Neural cell (in vitro differentiated cells): ENCODE results near the gene SERPINH1. TPM values are rescaled to one million over a fixed set of nuclear protein-coding genes. Genes with fewer than 3 reads are reported as not detected.

Experiments used
- H2AFZ ChIP-seq: fragments of 200-600, 300-800 bp; sonication (generic), shearing (Covaris generic); 2 replicates; pipeline ENCODE4 v1.6.0; 2014; ENCODE audit warnings: low read depth, mild to moderate bottlenecking, antibody characterized with exemption, low read length, moderate library complexity
- H3F3A ChIP-seq: fragments of 200-600 bp; shearing (Covaris generic); 2 replicates; pipeline ENCODE4 v1.6.1; 2016; ENCODE audit warnings: mild to moderate bottlenecking, moderate library complexity, mixed read lengths, antibody characterized with exemption, low read length; ENCODE audit not compliant: insufficient read depth, poor library complexity, severe bottlenecking
- H3K27ac ChIP-seq: fragments of 200-600, 300-800 bp; sonication (generic), shearing (Covaris generic); 2 replicates; pipeline ENCODE4 v1.5.1; 2014; ENCODE audit warnings: mild to moderate bottlenecking, low read length, moderate library complexity
- H3K27me3 ChIP-seq: fragments of 300-800, 200-600 bp; sonication (generic), shearing (Covaris generic); 2 replicates; pipeline ENCODE4 v1.6.0; 2014; ENCODE audit warnings: mild to moderate bottlenecking, low read depth, low read length, moderate library complexity; ENCODE audit not compliant: insufficient read depth
- H3K36me3 ChIP-seq: fragments of 300-800, 200-600 bp; sonication (generic), shearing (Covaris generic); 2 replicates; pipeline ENCODE4 v1.5.1; 2014; ENCODE audit warnings: mild to moderate bottlenecking, antibody characterized with exemption, low read length, moderate library complexity; ENCODE audit not compliant: insufficient read depth
- H3K4me2 ChIP-seq: fragments of 300-800, 200-600 bp; sonication (generic), shearing (Covaris generic); 2 replicates; pipeline ENCODE4 v1.6.0; 2014; ENCODE audit warnings: mild to moderate bottlenecking, low read length
- H3K4me3 ChIP-seq: fragments of 300-800, 200-600 bp; sonication (generic), shearing (Covaris generic); 2 replicates; pipeline ENCODE4 v1.5.1; 2014; ENCODE audit warnings: mild to moderate bottlenecking, low read length, moderate library complexity
- H3K79me2 ChIP-seq: fragments of 200-600 bp; shearing (Covaris generic); replicated peaks from 2 replicates; pipeline ENCODE4 v1.6.0; 2014; ENCODE audit warnings: mild to moderate bottlenecking, low read length, moderate library complexity; ENCODE audit not compliant: insufficient read depth
- H3K9ac ChIP-seq: fragments of 300-800, 200-600 bp; sonication (generic), shearing (Covaris generic); 2 replicates; pipeline ENCODE4 v1.6.1; 2016; ENCODE audit warnings: mild to moderate bottlenecking, low read length, mixed read lengths
- H3K9me2 ChIP-seq: fragments of 200-600 bp; shearing (Covaris generic); 2 replicates; pipeline ENCODE4 v1.6.1; 2016; ENCODE audit warnings: mild to moderate bottlenecking, low read length, mixed read lengths; ENCODE audit not compliant: insufficient read depth
- H3K9me3 ChIP-seq: fragments of 200-600, 300-800 bp; sonication (generic), shearing (Covaris generic); 2 replicates; pipeline ENCODE4 v1.6.1; 2016; ENCODE audit warnings: mild to moderate bottlenecking, mixed run types, low read length, moderate library complexity, mixed read lengths
- H4K20me1 ChIP-seq: fragments of 200-600 bp; shearing (Covaris generic); 2 replicates; pipeline ENCODE4 v1.6.1; 2016; ENCODE audit warnings: mild to moderate bottlenecking, mixed run types; ENCODE audit not compliant: insufficient read depth
- CTCF ChIP-seq: fragments of 450-650 bp; IDR thresholded peaks from 2 replicates; pipeline ENCODE4 v1.5.1; 2014; ENCODE audit warnings: antibody characterized with exemption, mild to moderate bottlenecking, moderate library complexity; ENCODE audit not compliant: poor library complexity, severe bottlenecking
- EP300 ChIP-seq: fragments of 450-650 bp; conservative IDR thresholded peaks from 2 replicates; pipeline ENCODE4 v1.6.1; 2014; ENCODE audit warnings: antibody characterized with exemption, mild to moderate bottlenecking, moderate library complexity; ENCODE audit not compliant: poor library complexity, severe bottlenecking
- EZH2 ChIP-seq: fragments of 200-600, 300-800 bp; shearing (Covaris generic), sonication (generic); IDR thresholded peaks from 2 replicates; pipeline ENCODE4 v1.6.1; 2014; ENCODE audit warnings: antibody characterized with exemption, low read length, borderline replicate concordance, mild to moderate bottlenecking; ENCODE audit not compliant: insufficient read depth, poor library complexity, severe bottlenecking
- MXI1 ChIP-seq: fragments of 450-650 bp; conservative IDR thresholded peaks from 2 replicates; pipeline ENCODE4 v1.6.1; 2014; ENCODE audit warnings: antibody characterized with exemption, mild to moderate bottlenecking; ENCODE audit not compliant: poor library complexity, severe bottlenecking
- POLR2AphosphoS5 ChIP-seq: IDR thresholded peaks from 2 replicates; pipeline ENCODE4 v1.6.1; 2012
- RAD21 ChIP-seq: fragments of 450-650 bp; conservative IDR thresholded peaks from 2 replicates; pipeline ENCODE4 v1.6.1; 2014; ENCODE audit warnings: antibody characterized with exemption, mild to moderate bottlenecking, moderate library complexity
- REST ChIP-seq: IDR thresholded peaks from 2 replicates; pipeline ENCODE4 v1.6.1; 2012; ENCODE audit warnings: borderline replicate concordance
- SMC3 ChIP-seq: fragments of 450-650 bp; conservative IDR thresholded peaks from 2 replicates; pipeline ENCODE4 v1.6.1; 2014; ENCODE audit warnings: antibody characterized with exemption, mild to moderate bottlenecking, moderate library complexity; ENCODE audit not compliant: poor library complexity
- TAF1 ChIP-seq: IDR thresholded peaks from 2 replicates; pipeline ENCODE4 v1.6.1; 2012; ENCODE audit warnings: low read depth
- polyA plus RNA-seq: library from polyadenylated mRNA; depleted of rRNA; stranded (reverse); fragments of >200 nt; gene quantifications from 2 replicates; pipeline ENCODE4 v1.2.3, GENCODE V29; 2014

The SERPINH1 gene
- polyA plus RNA-seq, 1 donor from 2014 or later = 16.1 TPM

DNA sequence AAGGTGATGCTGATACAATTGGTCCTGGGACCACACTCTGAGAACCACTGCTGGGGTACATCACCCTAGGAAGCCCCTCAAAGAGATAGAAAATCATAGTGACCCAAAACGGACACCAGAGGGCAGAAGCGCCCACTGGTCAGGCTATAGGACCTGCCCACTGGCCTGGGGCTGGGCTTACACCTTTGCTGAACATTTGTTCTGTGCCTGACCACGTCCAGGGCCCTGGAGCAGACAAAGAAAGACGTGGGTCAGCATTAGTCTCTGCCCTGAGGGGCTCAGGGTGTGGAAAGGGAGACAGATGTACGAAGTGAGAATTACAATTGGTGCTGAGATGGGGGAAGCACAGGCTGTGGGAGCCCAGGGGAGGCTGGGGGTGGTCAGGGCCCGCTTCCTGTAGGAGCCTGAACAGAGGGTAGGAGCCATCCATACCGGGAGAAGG is 14.4 kb upstream of the SERPINH1 start:
- no peak overlapping the region for H3K27ac ChIP-seq
- peak overlapping the region; percentile 27 for H3K9ac ChIP-seq
- no peaks in the 10 kb centered on the region for H3K36me3 ChIP-seq
- no peak overlapping the region for H3K4me3 ChIP-seq
- no peaks in the 10 kb centered on the region for H3K27me3 ChIP-seq
- H3K79me2 ChIP-seq = no peaks in the 10 kb centered on the region
- no peaks in the 10 kb centered on the region for H3K9me3 ChIP-seq
- peak overlapping the region; percentile 49 for H2AFZ ChIP-seq
- no peaks in the 10 kb centered on the region for H3K9me2 ChIP-seq
- H3K4me2 ChIP-seq = no peak overlapping the region
- H4K20me1 ChIP-seq = no peaks in the 10 kb centered on the region
- TF ChIP-seq POLR2AphosphoS5 (no peak), REST (no peak), TAF1 (no peak), EZH2 (no peak), RAD21 (peak; percentile 95), MXI1 (peak; percentile 32), CTCF (peak; percentile 96), EP300 (no peak), SMC3 (peak; percentile 99)
- no peaks in the 10 kb centered on the region for H3F3A ChIP-seq

- Histone ChIP-seq H3K9ac (no peak overlapping the region), H3K27ac (no peak overlapping the region), H3K36me3 (no peaks in the 10 kb centered on the region), H3K4me3 (no peak overlapping the region), H2AFZ (no peak overlapping the region), H3F3A (no peaks in the 10 kb centered on the region), H3K9me2 (no peaks in the 10 kb centered on the region), H3K9me3 (no peaks in the 10 kb centered on the region), H4K20me1 (no peaks in the 10 kb centered on the region), H3K79me2 (no peaks in the 10 kb centered on the region), H3K4me2 (no peak overlapping the region), H3K27me3 (no peaks in the 10 kb centered on the region)
- no peak for TF ChIP-seq SMC3
- TF ChIP-seq POLR2AphosphoS5 = no peak
- no peak for TF ChIP-seq EZH2
- no peak for TF ChIP-seq MXI1
- no peak for TF ChIP-seq TAF1
- TF ChIP-seq REST = no peak
- TF ChIP-seq CTCF = no peak
- no peak for TF ChIP-seq EP300
- no peak for TF ChIP-seq RAD21
Measured at GRCh38 chr11:75548595-75549272, 13.3 kb upstream of the SERPINH1 start.
